HG03045 (cell line): ENCODE data around the gene SH3BP5L.

Experiments used
- ATAC-seq: cut with Tn5 transposase; IDR thresholded peaks from one replicate; pipeline ENCODE4 v1.9.1; 2021; ENCODE audit warnings: mild to moderate bottlenecking, moderate library complexity; ENCODE audit not compliant: unreplicated experiment

Gene SH3BP5L

DNA sequence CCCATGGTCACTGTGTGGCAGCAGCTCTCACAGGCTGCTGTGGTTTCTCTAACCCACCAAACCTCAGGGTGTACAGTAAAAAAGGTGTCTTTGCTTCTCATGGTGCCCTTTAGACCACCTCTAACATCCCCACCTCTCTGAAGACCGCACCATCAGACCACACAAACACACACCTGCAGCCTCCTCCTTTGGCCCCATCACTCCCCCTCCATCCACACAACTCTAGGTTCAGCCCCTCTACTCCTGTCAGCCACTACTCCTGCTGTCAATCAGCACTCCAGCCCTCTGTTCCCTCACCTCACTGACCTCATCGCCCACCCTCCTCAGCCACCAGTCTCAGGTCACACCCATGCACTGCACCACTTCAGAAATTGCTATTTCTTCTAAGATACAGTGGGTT is 25.7 kb upstream of the SH3BP5L start:
- no peak for ATAC-seq

- ATAC-seq: no peak
These were observed 25.0 kb upstream of the SH3BP5L start for GRCh38 chr1:248850536-248851251.

DNA sequence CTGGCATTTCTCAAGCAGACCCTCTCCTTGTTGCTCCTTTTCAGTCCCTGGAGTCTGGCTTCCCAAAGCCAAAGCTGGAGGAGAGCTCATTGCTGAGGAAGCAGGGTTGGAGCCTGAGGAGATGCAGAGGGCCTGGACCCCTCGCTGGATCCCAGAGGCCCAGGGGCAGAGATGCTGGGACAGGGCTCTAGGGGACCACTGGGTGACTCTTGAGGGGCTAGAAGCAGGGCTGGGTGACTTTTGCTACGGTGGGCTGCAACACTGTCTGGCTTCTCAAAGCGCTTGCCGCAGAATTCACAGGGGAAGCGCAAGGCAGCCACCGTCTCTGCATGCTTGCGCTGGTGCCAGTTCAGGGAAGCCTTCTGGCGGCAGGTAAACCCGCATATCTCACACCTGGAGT is 24.4 kb upstream of the SH3BP5L start:
- no peak for ATAC-seq

- no peak for ATAC-seq
These were observed 23.9 kb upstream of the SH3BP5L start for GRCh38 chr1:248849637-248850036.

DNA sequence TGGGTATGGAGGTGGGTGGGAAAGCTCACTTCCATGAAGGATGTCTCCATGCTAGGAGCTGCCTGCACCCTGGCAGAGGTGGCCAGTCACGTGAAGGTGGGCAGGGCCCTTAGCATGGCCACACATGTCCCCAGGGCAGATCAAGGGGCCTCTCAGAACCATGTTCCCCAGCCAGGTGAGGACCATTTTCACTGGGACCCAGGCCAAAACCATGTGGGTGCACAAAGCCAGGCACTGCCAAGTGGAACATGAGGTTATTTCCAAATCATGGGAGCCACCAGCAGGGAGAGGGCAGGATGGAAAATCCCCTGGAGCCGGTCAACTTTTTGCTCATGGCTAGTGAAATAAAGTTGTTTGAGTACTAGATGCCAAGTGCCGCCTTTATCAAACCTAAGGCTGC is 23.4 kb upstream of the SH3BP5L start:
- no peak for ATAC-seq

DNA sequence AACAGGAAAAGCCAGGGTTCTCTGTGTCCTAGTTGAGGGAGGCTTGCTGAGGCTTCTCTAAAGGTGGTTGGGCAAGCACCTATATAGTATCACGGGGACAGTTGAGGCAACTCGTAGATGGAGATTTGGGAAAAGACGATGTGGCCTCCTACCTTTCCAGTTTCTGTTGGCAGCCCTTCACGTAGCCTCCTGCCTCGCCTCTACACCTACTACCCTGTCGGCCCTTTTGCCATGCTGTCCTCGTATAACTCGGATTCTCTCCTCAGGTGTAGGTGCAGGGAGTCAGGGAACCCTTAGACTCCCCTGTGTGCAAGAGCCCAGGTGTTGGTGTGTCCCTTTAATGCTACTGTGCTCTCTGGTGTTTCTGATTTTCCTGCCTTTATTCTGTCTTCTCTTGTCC is 22.9 kb upstream of the SH3BP5L start:
- no peak for ATAC-seq

- no peak for ATAC-seq
These were observed 22.3 kb upstream of the SH3BP5L start for GRCh38 chr1:248847956-248848561.

DNA sequence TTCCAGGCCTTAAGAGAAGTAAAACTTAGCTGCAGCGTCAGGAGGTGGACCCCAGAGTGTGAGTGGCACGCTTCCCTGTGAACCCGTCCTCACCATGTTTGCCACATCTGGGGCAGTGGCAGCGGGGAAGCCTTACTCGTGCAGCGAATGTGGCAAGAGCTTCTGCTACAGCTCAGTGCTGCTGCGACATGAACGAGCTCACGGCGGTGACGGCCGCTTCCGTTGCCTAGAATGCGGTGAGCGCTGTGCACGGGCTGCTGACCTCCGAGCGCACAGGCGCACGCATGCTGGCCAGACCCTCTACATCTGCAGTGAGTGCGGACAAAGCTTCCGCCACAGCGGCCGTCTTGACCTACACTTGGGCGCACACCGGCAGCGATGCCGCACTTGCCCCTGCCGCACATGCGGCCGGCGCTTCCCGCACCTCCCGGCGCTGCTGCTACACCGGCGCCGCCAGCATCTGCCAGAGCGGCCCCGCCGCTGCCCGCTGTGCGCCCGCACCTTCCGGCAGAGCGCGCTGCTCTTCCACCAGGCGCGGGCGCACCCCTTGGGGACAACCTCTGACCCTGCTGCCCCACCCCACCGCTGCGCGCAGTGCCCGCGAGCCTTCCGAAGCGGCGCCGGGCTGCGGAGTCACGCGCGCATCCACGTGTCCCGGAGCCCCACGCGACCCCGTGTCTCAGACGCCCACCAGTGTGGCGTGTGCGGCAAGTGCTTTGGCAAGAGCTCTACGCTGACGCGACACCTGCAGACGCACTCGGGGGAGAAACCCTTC is 21.7 kb upstream of the SH3BP5L start:
- ATAC-seq: no peak

DNA sequence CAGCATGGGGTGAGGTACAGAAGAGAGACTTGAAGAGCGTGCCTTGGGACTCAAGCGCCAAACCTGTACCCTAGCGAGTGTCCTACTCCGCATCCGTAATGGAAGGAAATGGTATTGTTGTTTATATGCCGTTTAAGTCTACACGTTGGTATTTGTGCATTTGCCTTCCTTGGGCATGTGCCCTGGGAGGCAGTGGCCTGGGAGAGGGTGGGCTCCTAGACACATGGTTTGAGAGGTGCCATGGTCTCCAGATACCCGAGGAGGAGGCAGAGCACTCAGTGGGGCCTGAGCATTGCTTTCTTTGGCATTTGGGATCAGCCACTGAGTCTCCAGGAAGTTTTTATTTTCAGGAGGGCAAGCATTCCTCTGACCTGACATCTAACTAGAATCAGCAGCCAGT is 18.8 kb upstream of the SH3BP5L start:
- ATAC-seq: no peak

- ATAC-seq: no peak
These were observed 18.0 kb upstream of the SH3BP5L start for GRCh38 chr1:248843687-248844086.

GRCh38 chr1:248842781-248843331 is 17.1 kb upstream of the SH3BP5L start:
- ATAC-seq: peak; percentile 16

DNA sequence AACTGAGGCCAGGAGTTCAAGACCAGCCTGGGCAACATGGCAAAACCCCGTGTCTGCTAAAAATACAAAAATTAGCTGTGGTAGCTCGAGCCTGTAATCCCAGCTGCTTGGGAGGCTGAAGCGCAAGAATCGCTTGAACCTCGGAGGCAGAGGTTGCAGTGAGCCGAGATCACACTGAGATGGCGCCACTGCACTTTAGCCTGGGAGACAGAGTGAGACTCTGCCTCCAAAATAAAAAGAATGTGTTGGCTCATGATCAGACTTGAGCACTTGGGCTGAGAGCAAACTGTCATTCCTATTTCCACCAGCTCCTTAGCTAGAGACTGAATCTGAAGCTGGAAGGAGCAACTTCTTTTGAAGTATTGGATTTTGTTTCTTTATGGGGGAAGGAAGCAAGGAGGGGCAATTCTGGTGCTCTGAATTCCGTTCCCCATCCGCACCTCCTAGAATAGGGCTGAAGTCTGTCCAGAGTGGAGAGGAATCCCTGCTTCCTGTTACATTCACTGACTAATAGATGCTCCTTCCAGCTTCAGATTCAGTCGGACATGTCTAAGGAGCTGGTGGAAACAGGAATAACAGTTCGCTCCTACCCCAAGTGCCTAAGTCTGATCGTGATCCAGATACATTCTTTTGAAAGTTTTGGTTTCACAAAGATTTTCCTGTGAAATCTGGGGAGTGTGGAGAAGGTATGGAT is 16.1 kb upstream of the SH3BP5L start:
- no peak for ATAC-seq

- no peak for ATAC-seq
These were observed 15.2 kb upstream of the SH3BP5L start for GRCh38 chr1:248840946-248841345.

GRCh38 chr1:248839168-248839555 is 13.4 kb upstream of the SH3BP5L start:
- no peak for ATAC-seq

GRCh38 chr1:248838357-248839167 is 12.8 kb upstream of the SH3BP5L start:
- peak; percentile 65 for ATAC-seq

DNA sequence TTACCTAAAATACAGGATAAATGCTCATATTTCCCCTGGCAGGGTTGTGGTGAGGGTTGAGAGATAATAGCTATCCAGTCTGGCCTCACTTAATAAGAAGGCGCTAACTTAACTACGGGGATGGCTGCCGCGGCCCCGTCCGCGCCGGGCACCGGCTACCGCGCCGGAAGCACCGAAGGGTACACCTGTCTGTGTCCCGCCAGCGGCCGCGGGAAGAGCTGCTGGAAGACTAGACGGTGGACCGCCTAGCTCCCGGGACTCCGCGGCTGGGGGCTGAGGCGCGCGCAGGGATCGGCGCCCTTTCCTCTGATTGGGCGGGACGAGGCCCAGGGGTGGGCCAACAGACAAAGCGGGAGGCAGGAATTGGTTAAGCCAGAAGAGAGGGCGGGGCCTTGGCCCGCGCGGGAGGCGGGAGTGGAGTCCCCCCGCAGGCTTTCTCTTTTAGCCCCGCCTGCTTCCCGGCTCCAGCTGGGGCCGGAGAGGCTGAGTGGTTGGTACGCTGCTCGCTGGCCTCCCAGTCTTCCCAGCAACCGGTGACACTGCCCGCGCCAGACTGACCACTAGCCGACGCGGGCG is 12.2 kb upstream of the SH3BP5L start, which contains the start of gene ZNF672:
Gene ZNF672, plus strand, starts transcription at position 444 of the 576 bp plus-strand sequence. CDS start 9,051 bp downstream, outside the sequence.
- ATAC-seq: peak; percentile 87

- no peak for ATAC-seq
These were observed 11.5 kb upstream of the SH3BP5L start for GRCh38 chr1:248837045-248837780.

- ATAC-seq: no peak
These were observed 8.7 kb upstream of the SH3BP5L start for GRCh38 chr1:248834343-248834940.

DNA sequence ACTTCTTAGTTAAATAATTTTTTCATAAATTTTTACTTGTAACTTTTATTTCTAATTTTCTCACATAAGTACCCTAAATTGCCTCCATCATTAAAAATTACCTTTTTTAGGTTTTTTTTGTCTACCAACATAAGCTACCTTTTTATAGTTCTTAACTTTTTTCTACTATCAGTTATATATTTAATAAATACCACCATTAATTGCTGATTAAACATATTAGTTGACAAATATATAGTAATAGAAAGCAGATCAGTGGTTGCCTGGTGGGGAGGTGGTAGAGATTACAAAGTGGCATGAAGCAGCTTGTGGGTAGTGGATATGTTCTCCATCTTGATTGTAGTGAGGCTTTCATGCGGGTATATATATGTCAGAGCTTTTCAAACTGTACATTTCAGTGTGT is 6.1 kb upstream of the SH3BP5L start:
- ATAC-seq: no peak
